Subcutaneous abdominal adipose tissue (tissue), 5 donors: Measurements from ENCODE around the gene MYH14.

ENCODE experiments used
- H3K27ac ChIP-seq: one replicate; pipeline ENCODE4 v1.7.0; 2013; ENCODE audit warnings: low read depth, mild to moderate bottlenecking, inconsistent platforms, low read length, moderate library complexity
- H3K27me3 ChIP-seq, 5 donors: one replicate each; pipeline ENCODE4 v1.7.0; 2013; ENCODE audit warnings: low read length in 5 of 5, inconsistent platforms in 1 of 5; ENCODE audit not compliant: control insufficient read depth in 5 of 5, insufficient read depth in 4 of 5
- H3K36me3 ChIP-seq, 5 donors: one replicate each; pipeline ENCODE4 v1.7.0; 2013; ENCODE audit warnings: low read length in 5 of 5; ENCODE audit not compliant: control insufficient read depth in 5 of 5, insufficient read depth in 5 of 5
- H3K4me1 ChIP-seq, 5 donors: one replicate each; pipeline ENCODE4 v1.7.0; 2013; ENCODE audit warnings: low read length in 5 of 5, mild to moderate bottlenecking in 3 of 5, moderate library complexity in 1 of 5; ENCODE audit not compliant: control insufficient read depth in 5 of 5, insufficient read depth in 5 of 5
- H3K4me3 ChIP-seq, 5 donors: one replicate each; pipeline ENCODE4 v1.7.0; 2013; ENCODE audit warnings: low read length in 5 of 5, low read depth in 1 of 5
- H3K9ac ChIP-seq, 5 donors: one replicate each; pipeline ENCODE4 v1.7.0; 2013; ENCODE audit warnings: low read length in 5 of 5, mild to moderate bottlenecking in 4 of 5, moderate library complexity in 3 of 5
- H3K9me3 ChIP-seq, 5 donors: one replicate each; pipeline ENCODE4 v1.7.0; 2013; ENCODE audit warnings: low read length in 5 of 5; ENCODE audit not compliant: control insufficient read depth in 5 of 5
- donor health status: healthy.
- donor health status: healthy.
- donor health status: healthy.
- donor health status: healthy.
- donor health status: healthy.

MYH14 gene

GRCh38 chr19:50203281-50204080 is at the start of gene MYH14:
TSS of gene MYH14 (plus strand) at chr19:50203622. CDS start at chr19:50210366, 6,744 bp downstream.
- H3K9ac ChIP-seq, result peak within 1 kb of the TSS in 3 of 5 donors; percentile 62 to 80 (median 74)
- H3K4me1 ChIP-seq, result peaks cover 10 to 44% (median 39%) of the 10 kb centered on the region in 5 donors
- H3K27me3 ChIP-seq, result peaks cover 0 to 26% (median 15%) of the 10 kb centered on the region in 5 donors
- no peaks in the 10 kb centered on the region for H3K36me3 ChIP-seq
- H3K9me3 ChIP-seq, result no peaks in the 10 kb centered on the region
- H3K4me3 ChIP-seq, result peak within 1 kb of the TSS; percentile 42 to 66 (median 60)
- no peak within 1 kb of the TSS for H3K27ac ChIP-seq

GRCh38 chr19:50154529-50154928 is 48.9 kb upstream of the MYH14 start:
- Histone ChIP-seq H3K9me3 (peaks cover 0 to 16% (median 14%) of the 10 kb centered on the region in 5 donors), H3K4me3 (no peak overlapping the region)

GRCh38 chr19:50155520-50156109 is 47.8 kb upstream of the MYH14 start:
- Histone ChIP-seq H3K27ac (no peak overlapping the region), H3K4me1 (no peaks in the 10 kb centered on the region), H3K4me3 (no peak overlapping the region), H3K9me3 (peaks cover 0 to 17% (median 14%) of the 10 kb centered on the region in 5 donors), H3K36me3 (no peaks in the 10 kb centered on the region), H3K27me3 (peaks cover 0 to 5% (median 2%) of the 10 kb centered on the region in 5 donors), H3K9ac (no peak overlapping the region)

More at GRCh38 chr19:50154529-50154928, 48.9 kb upstream of the MYH14 start:
- H3K27ac ChIP-seq, result no peak overlapping the region
- H3K27me3 ChIP-seq, result peaks cover 0 to 8% (median 4%) of the 10 kb centered on the region in 5 donors
- H3K4me1 ChIP-seq, result no peaks in the 10 kb centered on the region
- no peaks in the 10 kb centered on the region for H3K36me3 ChIP-seq
- H3K9ac ChIP-seq, result no peak overlapping the region

DNA sequence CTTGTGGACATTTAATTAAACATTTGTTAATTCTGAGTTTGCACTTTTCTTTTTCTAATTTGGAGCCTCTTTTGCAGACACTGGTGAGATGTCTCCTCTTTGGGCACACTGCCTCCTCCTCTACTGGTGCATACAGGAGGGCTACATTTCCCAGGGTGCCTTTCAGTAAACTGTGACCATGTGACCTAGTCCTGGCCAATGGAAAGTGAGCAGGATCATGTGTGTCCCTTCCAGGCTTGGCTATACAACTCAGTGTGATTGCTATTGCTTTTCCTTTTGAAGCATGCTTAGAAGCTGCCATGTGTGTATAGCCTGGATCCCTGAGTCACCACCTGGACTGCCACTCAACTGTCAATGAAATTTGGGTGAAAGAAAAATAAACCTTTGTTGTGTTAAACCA is 44.8 kb upstream of the MYH14 start:
- H3K4me1 ChIP-seq, result peaks cover 0 to 4% (median 0%) of the 10 kb centered on the region in 5 donors
- H3K36me3 ChIP-seq, result no peaks in the 10 kb centered on the region
- peaks cover 0 to 17% (median 14%) of the 10 kb centered on the region in 5 donors for H3K9me3 ChIP-seq
- no peak overlapping the region for H3K4me3 ChIP-seq
- no peak overlapping the region for H3K27ac ChIP-seq
- H3K27me3 ChIP-seq, result peaks cover 0 to 10% (median 4%) of the 10 kb centered on the region in 5 donors
- no peak overlapping the region for H3K9ac ChIP-seq

GRCh38 chr19:50159078-50159477 is 44.3 kb upstream of the MYH14 start:
- H3K36me3 ChIP-seq, result no peaks in the 10 kb centered on the region
- H3K27me3 ChIP-seq, result peaks cover 0 to 10% (median 4%) of the 10 kb centered on the region in 5 donors
- H3K4me1 ChIP-seq, result peaks cover 0 to 4% (median 0%) of the 10 kb centered on the region in 5 donors
- no peak overlapping the region for H3K27ac ChIP-seq
- no peak overlapping the region for H3K4me3 ChIP-seq
- H3K9ac ChIP-seq, result no peak overlapping the region
- peaks cover 0 to 17% (median 14%) of the 10 kb centered on the region in 5 donors for H3K9me3 ChIP-seq

DNA sequence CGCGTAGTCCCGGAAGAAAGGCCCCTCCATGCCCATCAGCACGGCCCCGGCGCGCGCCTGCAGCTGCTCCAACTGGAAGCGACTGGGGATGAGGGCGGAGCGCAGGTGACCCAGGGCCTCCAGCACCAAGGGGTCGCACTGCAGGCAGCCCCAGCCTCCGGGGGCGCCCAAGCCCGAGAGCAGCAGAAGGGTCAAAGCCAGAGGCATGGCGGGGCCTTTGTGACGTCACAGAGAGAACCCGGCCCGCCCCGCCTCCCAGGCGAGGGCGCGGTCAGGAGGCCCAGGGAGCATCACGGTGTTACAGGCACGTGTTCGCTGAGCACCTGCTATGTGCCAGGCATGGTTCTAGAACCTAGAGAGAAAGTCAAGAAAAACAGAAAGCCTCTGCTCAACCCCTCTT is 40.4 kb upstream of the MYH14 start, which contains the start of gene IZUMO2:
Gene IZUMO2, minus strand, starts transcription at position 294 of the 400 bp plus-strand sequence. Its CDS starts 87 bp downstream, at position 207.
- H3K27ac ChIP-seq, result no peak within 1 kb of the TSS
- peaks cover 0 to 16% (median 12%) of the 10 kb centered on the region in 5 donors for H3K9me3 ChIP-seq
- no peak within 1 kb of the TSS for H3K4me3 ChIP-seq
- no peaks in the 10 kb centered on the region for H3K36me3 ChIP-seq
- peaks cover 0 to 4% (median 0%) of the 10 kb centered on the region in 5 donors for H3K4me1 ChIP-seq
- peaks cover 4 to 23% (median 15%) of the 10 kb centered on the region in 5 donors for H3K27me3 ChIP-seq
- H3K9ac ChIP-seq, result no peak within 1 kb of the TSS

DNA sequence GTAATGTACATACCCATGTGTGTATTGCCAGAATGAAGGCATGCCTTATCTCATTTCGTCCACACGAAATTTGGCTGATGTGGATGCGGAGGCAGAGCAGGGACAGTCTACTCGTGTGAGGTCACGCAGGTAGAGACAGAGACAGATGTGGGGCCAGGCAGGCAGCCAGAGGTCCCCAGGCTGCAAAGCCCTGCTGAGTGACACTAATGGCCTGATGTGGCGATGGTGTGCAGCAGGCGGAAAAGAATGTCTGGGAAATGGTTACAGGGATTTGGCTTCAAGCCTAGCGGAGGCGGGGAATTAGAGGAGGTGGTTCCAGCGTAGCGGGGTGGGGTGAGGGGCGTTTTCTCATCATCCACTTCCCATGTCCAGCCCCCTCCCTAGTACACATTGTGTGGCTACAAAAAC is 36.1 kb upstream of the MYH14 start:
- Histone ChIP-seq H3K9ac (no peak overlapping the region), H3K4me3 (no peak overlapping the region), H3K27me3 (peaks cover 6 to 24% (median 20%) of the 10 kb centered on the region in 5 donors), H3K4me1 (peaks cover 0 to 4% (median 0%) of the 10 kb centered on the region in 5 donors), H3K9me3 (no peaks in the 10 kb centered on the region), H3K36me3 (no peaks in the 10 kb centered on the region), H3K27ac (no peak overlapping the region)

DNA sequence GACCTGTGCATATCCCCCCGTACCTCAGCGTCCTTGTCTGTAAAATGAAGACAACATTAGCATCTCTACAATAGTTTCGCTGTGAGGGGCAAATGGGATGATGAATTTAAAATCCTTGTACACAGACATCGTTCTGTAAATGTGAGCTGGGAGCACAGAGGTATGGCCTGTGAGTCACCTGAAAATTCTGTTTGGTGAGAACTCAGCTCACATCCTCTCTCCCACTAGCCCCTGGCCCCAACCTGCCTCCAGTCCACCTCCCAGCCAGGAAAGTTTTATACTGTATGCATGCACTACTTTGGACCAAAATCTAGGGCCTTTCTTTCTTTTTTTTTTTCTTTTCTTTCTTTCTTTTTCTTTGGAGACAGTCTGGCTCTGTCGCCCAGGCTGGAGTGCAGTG is 31.7 kb upstream of the MYH14 start:
- Histone ChIP-seq H3K27me3 (peaks cover 2 to 18% (median 11%) of the 10 kb centered on the region in 5 donors), H3K4me1 (no peaks in the 10 kb centered on the region), H3K9me3 (no peaks in the 10 kb centered on the region), H3K9ac (no peak overlapping the region), H3K36me3 (no peaks in the 10 kb centered on the region), H3K27ac (no peak overlapping the region), H3K4me3 (no peak overlapping the region)

DNA sequence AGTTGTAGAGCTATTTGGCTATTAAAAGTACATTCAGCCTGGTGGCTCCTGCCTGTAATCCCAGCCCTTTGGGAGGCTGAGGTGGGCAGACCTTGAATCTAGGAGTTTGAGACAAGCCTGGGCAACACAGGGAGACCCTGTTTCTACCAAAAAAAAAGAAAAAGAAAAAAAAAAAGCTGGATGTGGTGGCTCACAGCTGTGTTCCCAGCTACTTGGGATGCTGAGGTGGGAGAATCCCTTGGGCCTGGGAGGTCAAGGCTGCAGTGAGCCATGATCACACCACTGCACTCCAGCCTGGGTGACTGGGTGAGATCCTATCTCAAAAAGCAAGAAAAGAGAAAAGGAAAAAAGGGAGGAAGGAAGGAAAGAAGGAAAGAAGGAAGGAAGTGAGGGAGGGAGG is 30.7 kb upstream of the MYH14 start:
- no peaks in the 10 kb centered on the region for H3K36me3 ChIP-seq
- H3K27me3 ChIP-seq, result peaks cover under 1 to 12% (median 5%) of the 10 kb centered on the region in 5 donors
- no peaks in the 10 kb centered on the region for H3K4me1 ChIP-seq
- H3K27ac ChIP-seq, result no peak overlapping the region
- H3K9ac ChIP-seq, result no peak overlapping the region
- no peaks in the 10 kb centered on the region for H3K9me3 ChIP-seq
- no peak overlapping the region for H3K4me3 ChIP-seq

DNA sequence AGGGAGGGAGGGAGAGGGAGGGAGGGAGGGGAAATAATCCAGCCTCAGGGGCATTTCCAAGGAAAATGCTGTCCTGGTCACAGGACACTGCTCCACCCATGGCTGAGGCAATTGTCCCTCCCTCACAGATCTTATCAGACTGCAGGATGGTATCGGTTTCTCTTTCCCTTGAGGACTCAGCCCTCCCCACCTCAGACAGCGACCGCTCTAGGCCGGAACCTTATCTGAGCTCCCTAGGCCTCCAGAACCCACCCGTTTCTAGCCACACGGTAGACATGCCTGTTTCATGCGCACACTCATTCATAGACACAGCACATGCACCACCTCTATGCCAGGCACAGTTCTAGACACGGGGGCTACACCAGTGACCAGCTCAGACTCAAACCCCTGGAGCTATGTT is 30.3 kb upstream of the MYH14 start:
- H3K9ac ChIP-seq, result no peak overlapping the region
- H3K9me3 ChIP-seq, result no peaks in the 10 kb centered on the region
- H3K27me3 ChIP-seq, result peaks cover 0 to 11% (median 2%) of the 10 kb centered on the region in 5 donors
- H3K4me3 ChIP-seq, result no peak overlapping the region
- H3K4me1 ChIP-seq, result no peaks in the 10 kb centered on the region
- H3K36me3 ChIP-seq, result no peaks in the 10 kb centered on the region
- no peak overlapping the region for H3K27ac ChIP-seq
